GM18502 (cell line): ENCODE measurements around the gene MCC.
"Not testable (repeated sequence)": the region's sequence is repeated elsewhere in the genome, so short reads cannot be mapped to it uniquely, and the experiment has no call there.

ENCODE experiments used
- ATAC-seq: cut with Tn5 transposase; IDR thresholded peaks from one replicate; pipeline ENCODE4 v1.9.1; 2021; ENCODE audit warnings: mild to moderate bottlenecking; ENCODE audit not compliant: unreplicated experiment, poor library complexity

MCC gene

DNA sequence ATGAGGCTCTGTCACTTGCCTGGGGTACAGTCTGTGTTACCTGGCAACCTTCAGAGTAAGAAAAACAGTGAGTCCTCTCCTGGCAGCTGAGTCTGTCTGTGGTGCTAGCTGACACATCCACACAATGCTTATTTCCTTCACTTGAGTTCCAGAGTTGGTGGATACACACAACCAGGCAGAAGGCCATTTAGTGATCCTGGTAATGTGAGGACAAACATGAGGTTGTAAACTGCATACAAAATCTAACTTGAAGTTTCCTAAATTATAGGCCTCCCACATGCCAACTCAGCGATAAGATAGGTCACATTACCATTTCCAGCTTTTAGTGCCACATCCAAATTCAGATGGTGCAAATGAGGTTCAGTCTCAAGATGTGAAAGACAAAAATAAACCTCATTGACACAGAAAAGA, 386.1 kb downstream of the MCC start:
- no peak for ATAC-seq

DNA sequence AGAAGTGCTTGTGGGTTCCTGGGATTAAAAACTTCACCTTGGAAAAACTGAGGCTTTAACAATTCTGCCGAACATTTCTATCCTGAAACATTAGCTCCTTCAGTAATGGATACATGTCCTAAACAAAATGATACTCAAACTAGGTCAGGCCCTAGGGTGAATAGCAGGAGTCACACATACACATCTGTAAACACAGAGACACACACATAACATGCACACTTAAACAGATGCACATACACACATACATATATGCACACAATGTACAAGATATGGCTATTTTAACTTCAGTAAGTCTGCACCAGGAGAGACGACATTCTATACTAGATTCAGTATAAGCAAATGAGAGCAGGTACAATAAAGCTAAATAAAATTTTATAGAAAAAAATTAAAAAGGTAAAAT, 387.3 kb downstream of the MCC start:
- no peak for ATAC-seq

DNA sequence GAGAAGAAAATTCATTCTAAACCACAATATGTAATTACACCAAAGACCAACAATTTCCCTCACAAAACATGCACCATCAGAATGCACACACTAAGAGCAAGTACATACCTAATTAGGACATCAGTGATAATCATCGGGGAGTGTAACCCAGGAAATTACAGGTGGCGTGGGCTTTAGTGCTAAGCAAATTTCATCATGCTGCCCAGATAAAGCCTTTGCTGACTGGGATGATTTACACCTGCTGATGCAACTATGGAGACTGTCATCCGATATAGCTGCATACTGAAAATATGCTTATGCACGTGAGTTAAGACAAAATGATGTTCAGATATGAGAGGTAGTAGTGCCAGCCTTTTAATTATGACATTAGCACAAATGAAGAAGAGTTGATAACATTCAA, 388.4 kb downstream of the MCC start:
- ATAC-seq = no peak

DNA sequence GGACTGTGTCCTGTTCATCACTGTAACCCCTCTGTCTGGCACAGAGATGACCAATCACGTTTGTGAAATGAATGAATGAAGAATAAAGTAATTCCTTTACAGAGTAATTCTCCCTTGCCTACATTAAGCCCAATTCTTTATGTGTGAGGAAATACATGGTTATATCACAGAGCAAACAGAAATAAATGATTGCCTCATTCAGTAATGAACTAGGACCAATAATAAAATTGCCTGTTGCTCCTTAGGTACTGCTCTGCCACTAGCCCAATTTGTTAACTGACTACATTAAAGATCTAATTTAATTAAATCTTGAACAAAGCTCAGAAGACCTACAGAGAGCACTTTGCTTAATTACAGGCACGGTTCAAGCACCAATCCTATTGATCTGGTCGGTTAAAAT, 389.9 kb downstream of the MCC start:
- ATAC-seq = no peak

DNA sequence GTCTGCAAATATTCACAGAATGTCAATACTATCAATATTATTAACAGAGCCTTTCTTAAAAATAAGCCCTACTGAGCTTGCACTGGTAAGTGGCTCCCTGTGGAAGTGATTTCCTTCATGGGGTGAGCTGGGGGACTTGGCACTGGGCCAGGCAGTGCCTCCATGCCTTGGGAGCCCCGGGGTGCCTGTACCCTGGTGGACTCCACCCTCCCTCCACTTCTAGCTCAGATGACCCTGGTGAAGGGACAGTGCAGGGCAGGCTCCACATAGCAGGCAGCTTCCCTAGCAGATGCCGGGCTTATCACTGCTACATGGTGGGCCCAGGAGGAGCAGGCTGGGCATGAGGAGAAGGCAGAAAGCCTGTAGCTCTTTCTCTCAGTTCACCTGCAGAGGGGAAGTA, 392.4 kb downstream of the MCC start:
- no peak for ATAC-seq

DNA sequence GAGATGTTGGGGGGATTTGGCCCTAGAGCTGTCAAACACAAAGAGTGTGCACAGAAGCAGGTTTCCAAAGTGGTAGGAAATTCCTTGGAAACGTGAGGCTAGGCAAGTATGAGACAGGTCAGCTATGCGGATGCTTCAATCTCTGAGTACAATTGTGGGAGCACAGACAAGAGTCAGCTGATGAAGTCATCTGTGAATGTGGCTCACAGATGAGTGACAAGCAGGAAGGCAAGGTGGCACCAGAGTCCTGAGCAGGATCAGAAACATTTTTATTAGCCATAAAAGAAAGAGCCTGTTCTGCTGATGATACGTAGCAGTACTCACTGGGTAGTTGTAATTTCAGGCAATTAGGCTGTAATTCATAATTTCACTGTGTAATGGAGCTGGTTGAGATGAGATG, 394.7 kb downstream of the MCC start:
- no peak for ATAC-seq

DNA sequence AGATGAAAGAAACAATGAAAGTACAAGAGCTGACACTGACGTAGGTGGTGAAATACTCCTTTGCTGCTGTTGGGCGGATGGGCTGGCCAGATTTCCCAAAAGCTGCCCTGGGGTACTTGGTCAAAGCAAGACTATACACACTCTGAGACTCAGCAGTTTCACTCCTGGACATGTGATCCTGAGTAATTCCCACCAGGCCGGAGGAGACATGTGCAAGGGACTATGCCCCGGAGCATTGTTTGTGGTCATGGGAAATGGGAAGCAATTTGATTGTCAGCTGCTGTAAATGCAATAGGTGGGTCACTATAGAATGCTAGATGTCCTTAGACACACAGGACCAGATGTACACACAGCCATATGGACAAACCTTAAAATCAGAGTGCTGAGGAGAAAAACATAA, 395.6 kb downstream of the MCC start:
- no peak for ATAC-seq

DNA sequence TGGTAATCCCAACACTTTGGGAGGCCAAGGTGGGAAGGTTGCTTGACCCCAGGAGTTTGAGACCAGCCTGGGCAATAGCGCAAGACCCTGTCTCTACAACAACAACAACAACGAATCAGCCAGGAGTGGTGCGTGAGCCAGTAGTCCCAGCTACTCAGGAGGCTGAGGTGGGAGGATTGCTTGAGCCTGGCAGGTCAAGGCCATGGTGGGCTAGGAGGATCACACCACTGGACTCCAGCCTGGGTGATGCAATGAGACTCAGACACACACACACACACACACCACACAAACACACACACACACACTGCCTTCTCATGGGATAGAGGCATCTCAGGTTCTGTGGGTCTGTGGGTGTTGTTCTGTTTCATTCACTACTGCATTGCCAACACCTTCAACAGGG, 396.6 kb downstream of the MCC start:
- ATAC-seq = no peak

DNA sequence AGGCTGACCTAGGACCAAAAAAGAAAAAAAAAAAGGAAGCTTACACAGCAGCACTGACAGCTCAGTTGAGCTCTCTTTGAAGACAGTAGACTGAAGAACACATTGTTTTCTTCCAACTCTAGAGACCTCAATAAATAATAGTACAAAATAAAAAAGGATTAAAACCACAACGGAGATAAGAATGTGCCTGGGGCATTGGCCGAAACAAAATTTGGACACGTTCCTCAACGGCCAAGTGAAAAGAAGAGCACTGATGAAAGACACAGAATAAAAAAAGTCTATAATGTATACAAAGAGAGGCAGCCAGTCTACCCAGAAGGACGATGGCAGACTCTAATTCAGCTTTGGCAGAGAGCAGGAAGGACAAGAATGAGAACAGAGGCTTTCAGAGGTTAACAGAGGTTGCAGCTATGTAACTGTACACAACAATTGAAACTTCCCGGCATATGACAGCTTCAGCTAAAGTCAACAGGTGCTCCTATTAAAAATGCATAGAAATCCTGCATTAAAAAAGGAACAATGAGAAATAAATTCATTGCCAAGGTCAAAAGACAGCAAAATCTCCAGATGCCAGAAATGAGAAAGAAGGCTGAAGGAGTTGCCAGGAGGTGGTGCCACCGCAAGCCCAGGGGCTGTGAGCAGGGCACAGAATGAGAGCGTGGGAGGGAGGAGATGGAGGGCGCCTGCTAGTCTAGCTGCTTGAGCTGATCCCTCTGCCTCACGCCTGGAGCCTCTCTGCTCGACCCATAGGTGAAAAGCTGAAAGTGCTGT, 397.7 kb downstream of the MCC start:
- ATAC-seq = no peak

DNA sequence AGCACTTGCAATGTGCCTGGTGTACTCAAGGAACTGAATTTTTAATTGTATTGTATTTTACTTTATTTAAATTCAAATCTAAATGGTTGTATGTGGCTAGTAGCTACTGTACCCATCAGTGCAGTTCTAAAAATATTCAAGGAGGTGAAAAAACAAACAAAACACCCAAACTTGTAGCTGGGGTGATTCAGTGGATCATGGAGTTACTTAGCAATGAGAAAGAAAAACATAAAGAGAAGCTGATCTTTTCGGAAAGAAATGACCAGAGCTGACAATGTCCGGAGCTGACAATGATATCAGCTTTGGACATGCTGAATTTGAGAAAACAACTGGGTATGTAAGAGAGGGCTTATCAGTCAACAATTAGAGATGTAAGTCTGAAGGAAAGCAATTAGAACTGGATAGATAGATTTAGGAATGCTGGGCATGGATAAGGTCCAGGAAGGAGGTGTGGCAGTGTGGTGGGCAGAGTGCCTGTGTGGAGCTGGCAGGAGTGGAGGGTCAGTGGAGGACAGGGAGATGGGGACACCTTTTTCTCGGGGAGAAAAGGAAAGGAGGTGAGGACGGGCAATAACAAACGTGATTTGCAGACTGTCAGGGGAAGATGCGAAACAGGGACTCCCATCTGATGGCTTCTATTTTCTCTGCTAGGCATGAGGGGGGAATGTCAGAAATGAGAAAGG, 398.5 kb downstream of the MCC start:
- no peak for ATAC-seq

DNA sequence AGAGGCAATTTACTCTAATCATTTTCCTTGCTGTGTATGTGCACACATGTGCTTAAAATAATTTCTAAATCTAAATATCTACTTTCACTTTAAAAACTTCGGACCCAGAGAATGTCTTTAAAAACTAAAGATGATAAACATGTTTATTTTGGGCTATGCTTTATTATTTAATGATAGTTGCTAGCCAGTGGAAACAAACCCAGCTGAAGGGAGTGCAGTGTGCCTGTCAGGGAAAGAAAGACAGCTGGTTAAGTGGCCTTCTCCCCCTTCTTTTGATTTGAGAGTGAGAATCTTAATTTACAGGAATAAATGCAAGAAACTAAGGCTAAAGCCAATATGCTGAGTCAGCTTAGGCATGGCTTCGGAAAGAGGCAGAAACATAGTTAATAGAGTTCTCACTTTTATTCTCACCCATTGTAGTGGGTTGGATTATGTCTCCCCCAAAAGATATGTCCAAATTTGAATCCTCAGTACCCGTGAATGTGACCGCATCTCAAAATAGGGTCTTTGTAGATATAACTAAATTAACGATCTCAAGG, 400.2 kb downstream of the MCC start:
- ATAC-seq = no peak

DNA sequence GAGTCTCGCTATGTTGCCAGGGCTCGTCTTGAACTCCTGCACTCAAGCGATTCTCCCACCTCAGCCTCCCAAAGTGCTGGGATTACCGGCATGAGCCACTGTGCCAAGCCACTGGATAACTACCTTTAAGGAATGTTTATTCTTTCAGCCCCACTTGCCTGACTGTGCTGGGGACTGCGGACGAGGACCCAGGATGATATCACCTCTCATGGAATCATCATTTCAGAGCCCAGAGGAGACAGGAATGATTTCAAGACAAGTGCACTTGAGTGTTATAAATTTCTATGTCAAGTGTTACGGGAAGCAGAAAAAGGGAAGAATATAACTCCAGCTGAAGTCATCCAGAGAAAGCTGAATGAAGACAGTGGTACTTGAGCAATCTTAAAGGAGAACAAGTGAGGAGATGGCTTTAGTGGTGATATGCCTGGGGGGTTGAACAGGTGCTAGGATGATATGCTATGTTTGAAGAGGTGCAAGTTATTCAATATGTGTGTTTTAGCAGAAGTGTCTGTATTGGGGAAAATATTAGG, 402.3 kb downstream of the MCC start:
- ATAC-seq = no peak

DNA sequence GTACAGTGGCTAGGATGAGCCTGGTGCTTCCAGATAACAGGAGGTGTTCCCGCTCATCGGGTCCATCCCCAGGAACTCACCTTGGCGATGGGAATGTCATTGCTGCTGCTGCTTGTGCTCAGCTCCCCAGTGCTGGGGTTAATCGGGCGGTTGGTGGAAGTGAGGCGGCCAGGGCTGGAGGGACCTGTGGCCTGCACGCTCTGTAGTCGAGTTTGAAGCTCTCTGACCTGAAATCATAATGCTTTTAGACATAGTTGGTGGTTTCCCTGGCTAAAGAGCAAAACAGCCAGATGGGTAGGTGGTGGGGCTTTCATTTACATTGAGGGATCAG, 403.2 kb downstream of the MCC start:
- no peak for ATAC-seq

DNA sequence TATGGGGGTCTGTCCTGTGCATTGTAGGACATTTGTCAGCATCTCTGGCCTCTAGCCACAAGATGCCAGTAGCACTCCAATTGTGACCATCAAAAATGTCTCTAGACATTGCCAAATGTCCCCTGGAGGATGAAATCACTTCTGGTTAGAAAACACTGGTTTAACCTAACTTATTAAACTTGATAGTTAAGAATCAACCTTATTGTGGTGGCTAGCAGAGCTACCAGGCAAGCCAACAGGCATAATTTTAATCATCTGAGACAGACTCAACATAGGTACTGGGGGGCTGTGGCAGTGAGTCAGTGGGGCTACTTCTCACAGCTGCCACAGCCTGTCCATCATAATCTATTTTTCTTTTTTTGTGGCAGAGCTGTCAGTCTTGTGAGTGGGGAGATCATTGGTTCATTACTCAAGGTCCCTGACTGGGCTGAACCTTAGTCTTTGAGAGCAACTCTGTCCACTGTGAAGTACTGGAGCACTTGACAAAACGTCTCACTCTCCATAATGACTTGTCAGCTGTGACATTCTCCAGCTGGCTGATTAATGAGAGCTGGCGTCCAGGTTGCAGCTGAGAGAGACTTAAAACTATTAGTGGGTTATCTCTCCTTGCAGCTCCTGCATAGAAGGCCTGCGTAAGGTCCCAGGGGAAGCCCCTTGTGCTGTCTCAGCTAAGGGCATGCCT, 403.7 kb downstream of the MCC start:
- no peak for ATAC-seq

DNA sequence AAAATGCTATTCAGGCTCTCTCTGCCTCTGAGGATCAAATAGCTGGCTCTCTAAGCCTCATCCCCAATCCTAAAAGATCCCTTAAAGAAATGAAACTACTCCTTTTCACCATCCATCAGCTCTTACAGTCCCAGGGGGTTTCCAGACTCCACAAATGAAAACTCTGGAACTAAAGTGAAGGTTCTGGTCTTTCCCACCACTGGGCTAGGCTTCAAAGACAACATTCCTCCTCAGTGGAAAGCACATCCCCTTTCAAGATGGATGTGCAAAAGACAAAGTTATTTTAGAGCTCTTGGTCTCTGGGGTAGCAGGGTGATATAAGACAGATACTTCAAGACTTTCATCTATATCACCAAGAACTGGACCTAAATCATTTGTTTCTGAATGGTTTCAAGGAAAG, 404.8 kb downstream of the MCC start:
- ATAC-seq = no peak

DNA sequence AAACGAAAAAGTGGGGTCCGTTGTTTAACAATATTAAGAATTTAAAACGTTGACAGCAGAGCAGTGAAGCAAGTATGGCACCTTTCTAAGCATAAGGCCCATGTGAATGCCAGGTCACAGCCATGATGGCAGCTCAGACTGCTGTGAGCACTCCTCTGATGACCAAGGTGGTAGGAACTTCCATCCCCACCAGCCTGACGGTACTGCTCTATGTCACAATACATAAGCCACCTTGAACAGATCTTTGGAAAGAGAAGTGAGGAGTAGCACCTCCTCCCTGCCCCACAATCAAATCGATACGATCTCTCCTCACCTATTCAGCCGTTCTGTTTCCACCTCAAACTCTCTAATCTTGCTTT, 405.7 kb downstream of the MCC start:
- no peak for ATAC-seq

DNA sequence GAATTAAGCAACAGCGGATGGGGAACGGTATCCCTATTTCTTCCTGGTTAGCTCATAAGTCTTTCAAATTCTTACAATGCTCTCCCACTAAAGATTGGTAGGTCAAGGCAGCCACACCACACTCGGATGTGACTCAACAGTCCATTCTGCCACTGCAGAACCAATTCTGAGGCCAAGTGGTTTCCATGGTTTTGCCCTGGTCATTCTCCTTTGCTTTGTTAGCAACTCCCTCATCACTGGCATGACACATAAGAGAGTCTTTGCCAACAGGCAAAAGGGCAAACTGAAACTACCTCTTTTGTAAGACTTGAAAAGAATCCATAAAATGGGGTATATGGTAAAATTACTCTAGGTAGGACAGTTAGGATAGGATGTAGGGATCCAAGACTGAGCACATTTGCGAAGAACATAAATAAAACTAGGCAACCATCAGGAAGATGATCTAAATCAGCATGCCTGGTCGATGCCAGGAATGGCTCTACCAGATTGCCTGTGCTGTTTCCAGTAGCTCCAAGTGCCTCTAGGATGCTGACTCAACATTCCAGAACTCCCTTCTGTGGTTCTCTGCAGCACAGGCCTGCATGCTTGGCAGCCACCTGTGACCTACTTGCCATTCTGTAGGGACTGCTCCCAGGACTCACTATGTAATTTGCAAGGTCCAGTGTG, 406.2 kb downstream of the MCC start:
- ATAC-seq = no peak

DNA sequence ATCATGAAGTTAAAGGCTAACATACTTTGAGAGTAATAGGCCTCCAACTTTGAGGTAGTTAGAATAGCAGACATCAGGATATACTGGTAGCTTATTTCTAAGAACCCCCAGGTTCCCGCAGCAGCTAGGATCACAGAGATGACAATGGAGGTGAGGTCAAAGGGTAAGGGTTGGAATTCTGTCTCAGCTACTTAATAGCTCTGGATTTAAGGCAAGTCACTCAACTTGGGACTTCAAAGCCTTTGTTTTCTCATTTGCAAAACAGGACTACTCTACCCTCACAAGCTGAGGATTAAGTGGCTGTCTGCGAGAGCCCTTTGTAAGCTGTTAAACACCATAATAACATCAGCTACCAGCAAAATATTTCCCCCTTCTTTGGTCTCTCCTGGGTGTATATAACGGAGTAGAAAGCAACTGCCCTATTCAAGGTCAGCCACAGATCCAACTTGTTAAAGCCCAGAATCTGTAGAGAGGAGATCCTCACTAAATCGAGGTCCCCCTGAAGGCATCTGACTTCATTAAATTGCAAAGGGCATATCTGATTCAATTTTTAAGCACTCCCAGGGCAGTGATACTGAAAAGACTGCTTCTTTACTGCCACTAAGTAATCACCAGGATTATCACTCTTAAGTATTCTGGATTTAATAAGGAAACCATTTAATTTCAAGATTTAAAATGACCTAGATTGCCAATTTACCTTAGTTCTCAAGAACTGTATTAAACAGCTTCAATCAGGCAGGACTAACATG, 407.0 kb downstream of the MCC start:
- no peak for ATAC-seq

DNA sequence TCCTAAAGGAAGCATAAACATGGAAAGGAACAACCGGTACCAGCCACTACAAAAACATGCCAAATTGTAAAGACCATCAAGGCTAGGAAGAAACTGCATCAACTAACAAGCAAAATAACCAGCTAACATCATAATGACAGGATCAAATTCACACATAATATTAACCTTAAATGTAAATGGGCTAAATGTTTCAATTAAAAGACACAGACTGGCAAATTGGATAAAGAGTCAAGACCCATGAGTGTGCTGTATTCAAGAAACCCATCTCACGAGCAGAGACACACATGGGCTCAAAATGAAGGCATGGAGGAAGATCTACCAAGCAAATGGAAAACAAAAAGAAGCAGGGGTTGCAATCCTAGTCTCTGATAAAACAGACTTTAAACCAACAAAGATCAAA, 411.6 kb downstream of the MCC start:
- not testable (repeated sequence) for ATAC-seq

DNA sequence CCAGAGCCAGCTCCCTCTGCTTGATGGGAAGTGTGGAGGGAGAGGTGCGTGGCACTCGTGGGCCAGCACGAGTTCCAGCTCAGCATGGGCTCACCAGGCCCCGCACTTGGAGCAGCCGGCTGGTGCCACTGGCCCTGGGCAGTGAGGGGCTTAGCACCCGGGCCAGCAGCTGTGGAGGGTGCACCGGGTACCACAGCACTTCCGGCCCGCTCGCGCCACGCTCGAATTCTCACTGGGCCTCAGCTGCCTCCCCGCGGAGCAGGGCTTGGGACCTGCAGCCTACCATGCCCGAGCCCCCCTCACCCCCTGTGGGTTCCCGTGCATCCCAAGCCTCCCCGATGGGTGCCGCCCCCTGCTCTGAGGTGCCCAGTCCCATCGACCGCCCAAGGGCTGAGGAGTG, 413.2 kb downstream of the MCC start:
- ATAC-seq = no peak
